GM10266 (cell line): ENCODE measurements around the gene PCSK4.

Experiments
- DNase-seq: peaks from one replicate; pipeline ENCODE4 v3.0.0; 2012; ENCODE audit errors: extremely low spot score
- CTCF ChIP-seq: IDR thresholded peaks from 2 replicates; pipeline ENCODE4 v1.5.1; 2012; ENCODE audit warnings: mild to moderate bottlenecking, low read depth; ENCODE audit not compliant: control insufficient read depth, insufficient read depth; ENCODE audit errors: missing control alignments

Gene PCSK4

GRCh38 chr19:1512671-1513498 is 22.7 kb upstream of the PCSK4 start, which contains the start of gene ADAMTSL5:
Gene ADAMTSL5, minus strand, starts transcription at chr19:1513019. Its CDS starts 2,076 bp downstream, at chr19:1510943.
- peak; percentile 60 for TF ChIP-seq CTCF
- DNase-seq: peak; percentile 94

- no peak for DNase-seq
- no peak for TF ChIP-seq CTCF
These were observed 21.5 kb upstream of the PCSK4 start for GRCh38 chr19:1511318-1512317.

- TF ChIP-seq CTCF: no peak
- no peak for DNase-seq
These were observed 20.7 kb upstream of the PCSK4 start for GRCh38 chr19:1510807-1511206.

GRCh38 chr19:1510442-1510806 is 20.3 kb upstream of the PCSK4 start:
- no peak for DNase-seq
- TF ChIP-seq CTCF: no peak

GRCh38 chr19:1509602-1510441 is 19.7 kb upstream of the PCSK4 start:
- TF ChIP-seq CTCF: no peak
- DNase-seq: no peak

- no peak for DNase-seq
- TF ChIP-seq CTCF: no peak
These were observed 18.3 kb upstream of the PCSK4 start for GRCh38 chr19:1508507-1508856.
